ENCODE results near the gene P4HTM. TPM values are rescaled to one million over a fixed set of nuclear protein-coding genes. Genes with fewer than 3 reads are reported as not detected.

Gene P4HTM
- total and polyA plus RNA-seq, 2 donors (not counting 1 experiment from before 2014, with no cell fraction given): 48.5 to 70.6 TPM

GRCh38 chr3:49022688-49023171 is 32.7 kb downstream of the P4HTM start:
- peak overlapping the region; percentile 96 for H3K4me3 Mint-ChIP-seq
- peak overlapping the region; percentile 98 for H3K9ac ChIP-seq (ENCODE audit: low read length)
- peak overlapping the region; percentile 89 for H2AFZ ChIP-seq (ENCODE audit: insufficient read depth, low read depth, low read length, poor library complexity, severe bottlenecking)
- peaks cover 0 to 36% of the 10 kb centered on the region in 2 experiments for H3K36me3 ChIP-seq (replicated peaks in 1 of 2; ENCODE audit: control extremely low read depth in 1 of 2, control insufficient read depth in 1 of 2, extremely low read depth in 1 of 2, insufficient read depth in 2 of 2, low read length in 1 of 2)
- H3K9me3 ChIP-seq (ENCODE audit: control extremely low read depth in 1 of 3, control insufficient read depth in 2 of 3, insufficient read depth in 1 of 3, low read length in 2 of 3): no peaks in the 10 kb centered on the region
- H3K4me3 ChIP-seq (ENCODE audit: control extremely low read depth in 1 of 5, extremely low read depth in 1 of 5, insufficient read depth in 1 of 5, low read depth in 2 of 5, low read length in 4 of 5): peak overlapping the region; percentile 7 to 92 (median 89)
- no peaks in the 10 kb centered on the region for H3K9me3 Mint-ChIP-seq (ENCODE audit: insufficient read depth)
- intact Hi-C loops (cut with micrococcal nuclease): loop anchor here (5.0 to 10.0 kb wide), 2 partner anchors 308 to 465 kb away; partner anchors contain the start of genes IP6K2 and PFKFB4
- WGBS (ENCODE audit: insufficient coverage): 28% methylated on average over 9 of the region's 12 CpGs
- peaks cover under 1% of the 10 kb centered on the region for H4K20me1 ChIP-seq (ENCODE audit: control insufficient read depth, insufficient read depth, low read length, poor library complexity, severe bottlenecking)
- peak overlapping the region; percentile 97 for H3K27ac Mint-ChIP-seq
- ATAC-seq (ENCODE audit: low read depth) (no peak), DNase-seq (peak; percentile 41)
- no peaks in the 10 kb centered on the region for H3K27me3 ChIP-seq (replicated peaks in 1 of 4; ENCODE audit: control extremely low read depth in 1 of 4, control insufficient read depth in 3 of 4, insufficient read depth in 4 of 4, low read length in 3 of 4)
- H3K79me2 ChIP-seq (ENCODE audit: control insufficient read depth, insufficient read depth, low read length): peaks cover 45% of the 10 kb centered on the region
- H3K27me3 Mint-ChIP-seq: no peaks in the 10 kb centered on the region
- TF ChIP-seq CTCF (IDR thresholded peaks at IDR 0.05) (no peak), EZH2 (IDR thresholded peaks at IDR 0.05; ENCODE audit: borderline replicate concordance, insufficient read depth, low read depth, low read length, poor library complexity, severe bottlenecking) (no peak)
- peaks cover 63% of the 10 kb centered on the region for H3K4me1 Mint-ChIP-seq
- peak overlapping the region; percentile 96 to 98 for H3K27ac ChIP-seq (ENCODE audit: low read length in 2 of 2)
- ChIA-PET POLR2A (interaction anchor here (1.6 to 6.4 kb wide), 5 partner anchors 15 to 104 kb away, joined by 7 to 116 read pairs (median 14); partner anchors contain the start of genes ARIH2, P4HTM, QRICH1 and USP19), CTCF (interaction anchor here (1.9 to 3.7 kb wide), 4 partner anchors 9 to 33 kb away, joined by 10 to 52 read pairs (median 34); partner anchors contain the start of genes P4HTM and WDR6)
- peaks cover 30 to 55% of the 10 kb centered on the region in 2 donors for H3K4me1 ChIP-seq (ENCODE audit: control insufficient read depth in 2 of 2, insufficient read depth in 2 of 2, low read length in 2 of 2)
- peak overlapping the region; percentile 98 for H3K4me2 ChIP-seq (replicated peaks; ENCODE audit: low read depth, low read length, poor library complexity, severe bottlenecking)

GRCh38 chr3:49023775-49024174 is 33.7 kb downstream of the P4HTM start:
- WGBS (ENCODE audit: insufficient coverage): 97% methylated on average over 4 of the region's 4 CpGs
- ATAC-seq (ENCODE audit: low read depth): no peak
- Mint-ChIP-seq H3K4me3 (peak overlapping the region; percentile 63), H3K27ac (peak overlapping the region; percentile 63), H3K27me3 (no peaks in the 10 kb centered on the region), H3K9me3 (ENCODE audit: insufficient read depth) (no peaks in the 10 kb centered on the region), H3K4me1 (peaks cover 68% of the 10 kb centered on the region)
- no peak overlapping the region for H3K27ac ChIP-seq (ENCODE audit: low read length in 2 of 2)
- no peaks in the 10 kb centered on the region for H3K9me3 ChIP-seq (ENCODE audit: control extremely low read depth in 1 of 3, control insufficient read depth in 2 of 3, insufficient read depth in 1 of 3, low read length in 2 of 3)
- no peaks in the 10 kb centered on the region for H4K20me1 ChIP-seq (ENCODE audit: control insufficient read depth, insufficient read depth, low read length, poor library complexity, severe bottlenecking)
- CTCF ChIA-PET: interaction anchor here (0.9 to 4.3 kb wide), 3 partner anchors 11 to 36 kb away, joined by 3 to 21 read pairs (median 21); partner anchors contain the start of genes P4HTM and WDR6
- H3K9ac ChIP-seq (ENCODE audit: low read length): no peak overlapping the region
- POLR2A ChIA-PET: no interaction called here
- H2AFZ ChIP-seq (ENCODE audit: insufficient read depth, low read depth, low read length, poor library complexity, severe bottlenecking): no peak overlapping the region
- TF ChIP-seq EZH2 (IDR thresholded peaks at IDR 0.05; ENCODE audit: borderline replicate concordance, insufficient read depth, low read depth, low read length, poor library complexity, severe bottlenecking): no peak
- no peak for TF ChIP-seq CTCF (IDR thresholded peaks at IDR 0.05)
- H3K4me1 ChIP-seq (ENCODE audit: control insufficient read depth in 2 of 2, insufficient read depth in 2 of 2, low read length in 2 of 2): peaks cover 35 to 62% of the 10 kb centered on the region in 2 donors
- H3K36me3 ChIP-seq (replicated peaks in 1 of 2; ENCODE audit: control extremely low read depth in 1 of 2, control insufficient read depth in 1 of 2, extremely low read depth in 1 of 2, insufficient read depth in 2 of 2, low read length in 1 of 2): peaks cover 0 to 36% of the 10 kb centered on the region in 2 experiments
- DNase-seq: no peak
- H3K27me3 ChIP-seq (replicated peaks in 1 of 4; ENCODE audit: control extremely low read depth in 1 of 4, control insufficient read depth in 3 of 4, insufficient read depth in 4 of 4, low read length in 3 of 4): no peaks in the 10 kb centered on the region
- no peak overlapping the region for H3K4me3 ChIP-seq (ENCODE audit: control extremely low read depth in 1 of 5, extremely low read depth in 1 of 5, insufficient read depth in 1 of 5, low read depth in 2 of 5, low read length in 4 of 5)
- H3K4me2 ChIP-seq (replicated peaks; ENCODE audit: low read depth, low read length, poor library complexity, severe bottlenecking): no peak overlapping the region
- intact Hi-C loops (cut with micrococcal nuclease): loop anchor here (5.0 to 10.0 kb wide), 2 partner anchors 309 to 466 kb away; partner anchors contain the start of genes IP6K2 and PFKFB4
- peaks cover 55% of the 10 kb centered on the region for H3K79me2 ChIP-seq (ENCODE audit: control insufficient read depth, insufficient read depth, low read length)

Measured in B cell (primary cell).